Skin of body (tissue), 2 donors: ENCODE measurements around the gene UQCC2. TPM values are rescaled to one million over a fixed set of nuclear protein-coding genes. Genes with fewer than 3 reads are reported as not detected.

ENCODE experiments used
- DNase-seq: peaks from one replicate; lab custom pipeline; 2025; lab: John Stamatoyannopoulos, UW
- total RNA-seq: library from RNA; depleted of rRNA; stranded (reverse); fragments of >200 nt; gene quantifications from one replicate; pipeline ENCODE4 v1.2.3, GENCODE V29; 2014

The UQCC2 gene
- total RNA-seq, 1 donor from 2014 or later: 12.2 TPM

GRCh38 chr6:33677143-33677660, 34.3 kb downstream of the UQCC2 start:
- DNase-seq: peak; percentile 18

- DNase-seq: no peak
These were observed 34.9 kb downstream of the UQCC2 start for GRCh38 chr6:33676416-33677142.

GRCh38 chr6:33675968-33676367, 35.5 kb downstream of the UQCC2 start:
- no peak for DNase-seq

GRCh38 chr6:33673851-33674250, 37.6 kb downstream of the UQCC2 start:
- DNase-seq: no peak

- peak; percentile 28 for DNase-seq
These were observed 38.7 kb downstream of the UQCC2 start for GRCh38 chr6:33672808-33673207.

- no peak for DNase-seq
These were observed 39.8 kb downstream of the UQCC2 start for GRCh38 chr6:33671744-33672072.

- DNase-seq: no peak
These were observed 40.3 kb downstream of the UQCC2 start for GRCh38 chr6:33670971-33671743.

- DNase-seq: no peak
These were observed 41.3 kb downstream of the UQCC2 start for GRCh38 chr6:33670086-33670660.

- DNase-seq: no peak
These were observed 42.6 kb downstream of the UQCC2 start for GRCh38 chr6:33668914-33669313.

- no peak for DNase-seq
These were observed 43.2 kb downstream of the UQCC2 start for GRCh38 chr6:33668328-33668727.

GRCh38 chr6:33667776-33668175, 43.7 kb downstream of the UQCC2 start:
- no peak for DNase-seq

GRCh38 chr6:33667072-33667471, 44.4 kb downstream of the UQCC2 start:
- DNase-seq: no peak

GRCh38 chr6:33665957-33666356, 45.5 kb downstream of the UQCC2 start:
- DNase-seq: no peak

GRCh38 chr6:33664506-33665057, 46.9 kb downstream of the UQCC2 start:
- no peak for DNase-seq

GRCh38 chr6:33663727-33664449, 47.6 kb downstream of the UQCC2 start:
- DNase-seq: no peak

- DNase-seq: no peak
These were observed 48.5 kb downstream of the UQCC2 start for GRCh38 chr6:33663028-33663427.

GRCh38 chr6:33662318-33662717, 49.2 kb downstream of the UQCC2 start:
- no peak for DNase-seq

- DNase-seq: no peak
These were observed 50.2 kb downstream of the UQCC2 start for GRCh38 chr6:33661106-33661838.

GRCh38 chr6:33659986-33660385, 51.5 kb downstream of the UQCC2 start:
- no peak for DNase-seq

GRCh38 chr6:33658982-33659689, 52.4 kb downstream of the UQCC2 start:
- no peak for DNase-seq
